Fibroblast of peridontal ligament (primary cell): ENCODE results near the gene KCNG4.
"Not testable (repeated sequence)": the region's sequence is repeated elsewhere in the genome, so short reads cannot be mapped to it uniquely, and the experiment has no call there.

Experiments used
- DNase-seq: peaks from one replicate; pipeline ENCODE4 v3.0.0-alpha.2; 2010; ENCODE audit errors: extremely low read depth

The KCNG4 gene

DNA sequence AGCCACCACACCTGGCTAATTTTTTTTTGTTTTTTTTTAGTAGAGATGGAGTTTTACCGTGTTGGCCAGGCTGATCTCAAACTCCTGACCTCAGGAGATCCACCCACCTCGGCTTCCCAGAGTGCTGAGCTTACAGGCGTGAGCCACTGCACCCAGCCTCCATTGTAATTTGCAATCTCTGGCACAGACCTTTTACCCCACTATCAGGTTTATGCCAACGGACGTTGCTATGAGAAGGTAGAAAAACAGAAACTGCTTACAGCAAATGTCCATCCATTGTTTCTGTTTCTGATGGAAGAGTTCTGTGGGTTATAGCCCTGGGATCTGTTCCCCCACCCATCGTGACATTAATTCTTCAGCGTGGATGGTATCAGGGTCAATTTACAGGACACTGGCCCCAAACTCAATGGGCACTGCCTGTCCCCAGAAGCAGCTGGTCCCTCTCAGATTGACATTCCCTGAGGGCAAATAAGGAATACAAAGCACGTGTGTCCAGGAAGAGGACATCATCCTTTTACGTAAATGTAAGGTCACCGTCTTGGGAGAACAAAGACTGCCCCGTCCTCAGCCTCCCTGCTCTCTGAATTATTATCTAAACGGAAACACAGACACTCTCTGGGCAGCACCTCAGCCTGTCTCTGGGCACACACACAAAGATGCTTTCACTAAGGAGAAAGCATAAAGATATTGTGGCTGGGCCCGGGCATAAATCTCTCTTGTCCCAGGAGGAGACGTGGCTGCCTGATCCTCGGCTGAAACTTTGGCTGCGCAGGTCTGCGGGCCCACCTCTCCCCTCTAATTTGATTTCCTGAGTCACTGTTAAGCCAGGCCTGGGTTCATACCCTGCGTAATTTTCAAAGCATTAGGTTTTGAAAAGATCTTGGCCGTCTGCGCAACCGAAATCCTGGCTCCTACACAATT lies 5.2 kb downstream of the KCNG4 start:
- DNase-seq = no peak

- no peak for DNase-seq
Observed at GRCh38 chr16:84233748-84234147, 6.1 kb downstream of the KCNG4 start.

- no peak for DNase-seq
Observed at GRCh38 chr16:84232969-84233368, 6.8 kb downstream of the KCNG4 start.

DNA sequence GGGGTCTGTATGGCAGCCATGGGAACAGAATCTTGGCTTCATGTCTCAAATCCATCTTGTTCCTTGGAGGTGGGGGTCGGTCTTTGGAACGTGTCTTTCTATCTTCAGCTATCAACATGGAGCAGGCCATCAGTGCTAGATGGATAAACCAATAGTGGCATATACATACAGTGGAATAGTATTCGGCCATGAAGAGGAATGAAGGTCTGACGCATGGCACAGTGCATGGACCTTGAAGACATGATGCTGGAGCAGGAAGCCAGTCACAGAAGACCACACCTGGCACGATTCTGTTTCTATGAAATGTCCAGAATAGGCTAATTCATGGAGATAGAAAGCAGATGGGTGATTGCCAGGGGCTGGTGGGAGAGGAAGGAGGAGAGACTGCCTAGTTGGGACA lies 7.8 kb downstream of the KCNG4 start:
- DNase-seq = no peak

- DNase-seq = no peak
Observed at GRCh38 chr16:84229471-84229870, 10.3 kb downstream of the KCNG4 start.

GRCh38 chr16:84228256-84228838 lies 11.5 kb downstream of the KCNG4 start:
- peak; percentile 89 for DNase-seq

- DNase-seq = no peak
Observed at GRCh38 chr16:84227548-84227947, 12.3 kb downstream of the KCNG4 start.

- peak; percentile 41 for DNase-seq
Observed at GRCh38 chr16:84226026-84226425, 13.8 kb downstream of the KCNG4 start.

GRCh38 chr16:84225571-84225970 lies 14.2 kb downstream of the KCNG4 start:
- no peak for DNase-seq

- DNase-seq = no peak
Observed at GRCh38 chr16:84225126-84225525, 14.7 kb downstream of the KCNG4 start.

DNA sequence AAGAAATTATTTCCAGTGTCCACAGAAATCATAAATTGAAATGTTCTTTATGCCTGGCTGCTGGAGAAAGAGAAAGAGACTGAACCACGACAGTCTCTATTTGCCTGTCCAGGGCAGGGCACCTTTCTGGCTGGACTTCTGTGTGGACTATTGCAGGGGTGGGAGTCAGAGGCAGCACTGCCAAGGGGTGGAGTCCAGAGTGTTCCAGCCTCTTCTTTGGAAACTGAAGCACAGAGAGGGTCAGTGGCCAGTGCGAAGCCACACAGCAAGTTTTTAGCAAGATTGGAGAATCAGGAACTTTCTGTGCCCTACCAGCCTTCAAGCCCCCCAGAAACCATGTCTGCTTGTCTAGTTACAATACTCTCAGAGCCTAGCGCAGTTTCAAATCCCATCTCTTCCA lies 15.3 kb downstream of the KCNG4 start:
- DNase-seq = no peak

GRCh38 chr16:84223456-84223855 lies 16.4 kb downstream of the KCNG4 start:
- DNase-seq = no peak

GRCh38 chr16:84220851-84221250 lies 19.0 kb downstream of the KCNG4 start:
- peak; percentile 38 for DNase-seq

DNA sequence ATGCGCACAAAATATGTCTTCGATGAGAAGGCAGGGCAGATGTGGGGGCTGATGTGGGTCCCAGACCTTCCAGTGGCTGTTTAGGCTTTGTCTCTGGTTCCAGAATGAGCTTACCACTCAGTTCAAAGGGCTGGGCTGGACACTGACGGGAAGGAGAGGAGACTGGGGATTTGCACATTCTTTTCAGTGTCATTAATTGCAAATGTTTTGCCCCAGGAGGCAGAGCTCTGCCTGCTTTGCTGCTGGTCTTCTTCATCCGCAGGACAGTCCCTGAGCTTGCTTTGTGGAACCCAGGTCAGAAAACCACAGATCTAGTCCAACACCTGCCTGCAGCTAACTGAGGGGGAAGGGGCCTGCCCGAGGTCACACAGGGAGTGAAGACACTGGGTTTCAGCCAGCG lies 20.9 kb downstream of the KCNG4 start:
- DNase-seq = no peak

DNA sequence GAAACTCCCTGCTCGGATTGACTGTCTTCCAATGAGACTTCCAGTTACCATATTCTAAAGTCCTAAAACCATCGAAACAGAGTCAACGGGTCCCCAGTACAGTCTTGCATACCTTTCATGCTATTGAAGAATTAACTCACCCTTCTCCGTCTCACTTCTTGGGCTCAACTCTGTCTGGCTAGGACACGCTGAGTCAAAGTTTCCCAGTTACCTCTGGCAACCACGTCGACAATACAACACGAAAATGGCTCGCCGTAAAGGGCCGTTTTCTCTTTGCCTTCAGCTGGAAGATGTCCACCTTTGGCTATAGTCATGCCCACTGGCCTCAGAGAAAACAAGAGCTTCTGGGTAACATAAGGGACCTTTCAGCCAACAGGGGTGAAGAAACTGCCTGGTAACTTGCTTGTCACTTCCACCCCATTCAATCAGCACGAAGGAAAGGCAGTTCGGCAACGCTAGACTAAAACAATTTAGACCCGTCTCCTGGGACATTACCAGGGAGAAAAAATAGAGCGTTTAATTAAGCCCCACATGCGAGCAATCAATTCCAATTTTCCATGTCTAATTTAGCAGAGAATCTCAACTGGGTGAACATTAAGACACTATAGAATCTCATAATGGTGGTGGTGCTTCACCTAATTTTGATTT lies 21.5 kb downstream of the KCNG4 start:
- DNase-seq = peak; percentile 31

DNA sequence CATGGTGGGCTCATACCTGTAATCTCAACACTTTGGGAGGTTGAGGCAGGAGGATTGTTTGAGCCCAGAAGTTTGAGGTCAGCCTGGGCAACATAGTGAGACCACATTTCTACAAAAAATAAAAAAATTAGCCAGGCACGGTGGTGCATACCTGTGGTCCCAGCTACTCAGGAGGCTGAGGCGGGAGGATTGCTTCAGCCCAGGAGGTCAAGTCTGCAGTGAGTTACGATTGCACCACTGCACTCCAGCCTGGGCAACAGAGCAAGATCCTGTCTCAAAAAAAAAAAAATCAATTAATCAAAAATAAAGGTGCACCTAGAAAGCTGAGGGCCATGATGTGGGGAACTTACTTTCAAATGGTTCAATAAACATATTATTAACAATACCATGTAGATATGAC lies 23.7 kb downstream of the KCNG4 start:
- not testable (repeated sequence) for DNase-seq

- no peak for DNase-seq
Observed at GRCh38 chr16:84215531-84215930, 24.3 kb downstream of the KCNG4 start.

GRCh38 chr16:84214451-84215066 lies 25.3 kb downstream of the KCNG4 start:
- DNase-seq = no peak

GRCh38 chr16:84212631-84213030 lies 27.2 kb downstream of the KCNG4 start:
- DNase-seq = no peak

- DNase-seq = no peak
Observed at GRCh38 chr16:84212154-84212553, 27.7 kb downstream of the KCNG4 start.

- no peak for DNase-seq
Observed at GRCh38 chr16:84209989-84210388, 29.8 kb downstream of the KCNG4 start.

DNA sequence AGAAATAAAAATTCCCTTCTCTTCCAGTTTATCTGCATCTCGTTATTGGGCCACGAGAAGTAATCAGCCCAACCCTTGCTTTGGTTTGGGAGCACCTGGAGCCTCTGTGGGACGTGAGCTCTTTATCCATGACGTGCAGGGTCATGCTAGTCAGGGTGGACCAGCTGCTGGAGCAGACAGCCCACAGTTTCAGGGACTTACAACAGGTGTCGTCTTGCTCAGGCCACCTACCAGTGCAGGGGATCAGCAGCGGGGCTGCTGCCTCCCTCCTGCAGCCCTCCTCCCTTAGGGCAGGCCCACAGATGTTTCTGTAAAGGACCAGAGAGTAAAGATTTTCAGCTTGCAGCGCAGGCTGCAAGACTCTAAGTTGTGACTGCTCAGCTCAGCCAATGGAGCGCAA lies 31.9 kb downstream of the KCNG4 start:
- no peak for DNase-seq
